Omental fat pad (tissue), 4 donors: ENCODE data around the gene ADAMTSL4. TPM values are rescaled to one million over a fixed set of nuclear protein-coding genes. Genes with fewer than 3 reads are reported as not detected.

Source experiments
- ATAC-seq: fragments of 150-250 bp; one replicate; pipeline ENCODE4 v1.9.1; 2016; ENCODE audit warnings: mild to moderate bottlenecking, moderate library complexity; ENCODE audit not compliant: low FRiP score
- DNase-seq: peaks from one replicate; pipeline ENCODE4 v3.0.0-alpha.2; 2019; ENCODE audit warnings: low spot score
- total RNA-seq, 4 donors: library from RNA; depleted of rRNA; stranded (reverse); fragments of >200 nt; gene quantifications; one replicate each; pipeline ENCODE4 v1.1.0, GENCODE V29; 2016
- TF ChIP-seq, protein P1 (sequence below), 3 donors: fragments of 450-650 bp; IDR thresholded peaks; one replicate each; pipeline ENCODE4 v1.5.1; 2016 to 2017; ENCODE audit warnings: antibody characterized with exemption in 3 of 3, mild to moderate bottlenecking in 3 of 3, moderate library complexity in 2 of 3

ADAMTSL4 gene
- total RNA-seq, 4 donors from 2014 or later, result 33.7 to 46.6 (median 39.9) TPM

GRCh38 chr1:150557065-150557600 is 7.9 kb downstream of the ADAMTSL4 start:
- DNase-seq (no peak), ATAC-seq (no peak)
- TF ChIP-seq, protein P1, sequence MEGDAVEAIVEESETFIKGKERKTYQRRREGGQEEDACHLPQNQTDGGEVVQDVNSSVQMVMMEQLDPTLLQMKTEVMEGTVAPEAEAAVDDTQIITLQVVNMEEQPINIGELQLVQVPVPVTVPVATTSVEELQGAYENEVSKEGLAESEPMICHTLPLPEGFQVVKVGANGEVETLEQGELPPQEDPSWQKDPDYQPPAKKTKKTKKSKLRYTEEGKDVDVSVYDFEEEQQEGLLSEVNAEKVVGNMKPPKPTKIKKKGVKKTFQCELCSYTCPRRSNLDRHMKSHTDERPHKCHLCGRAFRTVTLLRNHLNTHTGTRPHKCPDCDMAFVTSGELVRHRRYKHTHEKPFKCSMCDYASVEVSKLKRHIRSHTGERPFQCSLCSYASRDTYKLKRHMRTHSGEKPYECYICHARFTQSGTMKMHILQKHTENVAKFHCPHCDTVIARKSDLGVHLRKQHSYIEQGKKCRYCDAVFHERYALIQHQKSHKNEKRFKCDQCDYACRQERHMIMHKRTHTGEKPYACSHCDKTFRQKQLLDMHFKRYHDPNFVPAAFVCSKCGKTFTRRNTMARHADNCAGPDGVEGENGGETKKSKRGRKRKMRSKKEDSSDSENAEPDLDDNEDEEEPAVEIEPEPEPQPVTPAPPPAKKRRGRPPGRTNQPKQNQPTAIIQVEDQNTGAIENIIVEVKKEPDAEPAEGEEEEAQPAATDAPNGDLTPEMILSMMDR (IDR thresholded peaks at IDR 0.05), result no peak

- ATAC-seq (no peak), DNase-seq (no peak)
- TF ChIP-seq, protein P1 (IDR thresholded peaks at IDR 0.05), result no peak
Measured at GRCh38 chr1:150557813-150558212, 8.6 kb downstream of the ADAMTSL4 start.

DNA sequence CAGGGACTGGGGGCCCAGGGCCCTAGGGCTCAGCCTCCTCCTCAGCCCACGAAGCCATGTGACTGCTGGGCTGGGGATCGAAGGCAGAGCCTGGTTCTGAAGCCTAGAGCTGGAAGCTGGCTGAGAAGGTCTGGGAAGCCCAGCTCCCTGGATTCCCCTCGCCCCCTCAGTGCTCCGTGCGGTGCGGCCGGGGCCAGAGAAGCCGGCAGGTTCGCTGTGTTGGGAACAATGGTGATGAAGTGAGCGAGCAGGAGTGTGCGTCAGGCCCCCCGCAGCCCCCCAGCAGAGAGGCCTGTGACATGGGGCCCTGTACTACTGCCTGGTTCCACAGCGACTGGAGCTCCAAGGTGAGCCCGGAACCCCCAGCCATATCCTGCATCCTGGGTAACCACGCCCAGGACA is 9.1 kb downstream of the ADAMTSL4 start:
- DNase-seq (no peak), ATAC-seq (no peak)
- TF ChIP-seq, protein P1 (IDR thresholded peaks at IDR 0.05), result no peak

DNA sequence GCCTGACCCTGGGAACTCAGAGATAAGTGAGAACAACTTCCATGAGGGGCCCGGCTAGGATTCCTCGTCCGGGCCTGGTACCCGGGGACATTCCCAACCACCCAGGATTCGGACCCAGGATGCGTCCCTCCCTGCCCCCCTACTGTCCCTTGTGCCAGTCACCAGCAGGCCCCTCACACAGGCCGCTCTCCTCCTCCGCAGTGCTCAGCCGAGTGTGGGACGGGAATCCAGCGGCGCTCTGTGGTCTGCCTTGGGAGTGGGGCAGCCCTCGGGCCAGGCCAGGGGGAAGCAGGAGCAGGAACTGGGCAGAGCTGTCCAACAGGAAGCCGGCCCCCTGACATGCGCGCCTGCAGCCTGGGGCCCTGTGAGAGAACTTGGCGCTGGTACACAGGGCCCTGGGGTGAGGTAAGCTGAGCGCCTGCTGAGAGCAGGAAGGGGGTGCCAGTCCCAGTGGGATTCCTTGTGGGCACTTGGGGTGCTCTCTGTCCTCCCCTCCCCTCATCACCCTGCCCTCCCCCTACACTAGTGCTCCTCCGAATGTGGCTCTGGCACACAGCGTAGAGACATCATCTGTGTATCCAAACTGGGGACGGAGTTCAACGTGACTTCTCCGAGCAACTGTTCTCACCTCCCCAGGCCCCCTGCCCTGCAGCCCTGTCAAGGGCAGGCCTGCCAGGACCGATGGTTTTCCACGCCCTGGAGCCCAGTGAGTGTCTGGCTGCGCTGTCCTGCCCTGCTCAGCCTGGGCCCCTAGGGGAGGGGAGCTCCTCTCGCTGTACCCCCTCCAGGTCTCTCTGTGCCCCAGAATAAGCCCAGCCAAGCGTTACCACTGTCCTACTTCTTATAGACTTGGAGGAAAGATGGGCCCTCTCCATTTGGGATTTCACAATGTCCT is 9.8 kb downstream of the ADAMTSL4 start:
- no peak for DNase-seq
- ATAC-seq, result no peak

GRCh38 chr1:150559656-150560010 is 10.4 kb downstream of the ADAMTSL4 start:
- TF ChIP-seq, protein P1 (IDR thresholded peaks at IDR 0.05), result no peak
- ATAC-seq (no peak), DNase-seq (no peak)

More for the DNA sequence above, 9.8 kb downstream of the ADAMTSL4 start:
- TF ChIP-seq, protein P1 (IDR thresholded peaks at IDR 0.05), result no peak

GRCh38 chr1:150560011-150560438 is 10.8 kb downstream of the ADAMTSL4 start:
- DNase-seq (no peak), ATAC-seq (no peak)
- TF ChIP-seq, protein P1 (IDR thresholded peaks at IDR 0.05), result peak in 2 of 3 donors; percentile 63 to 66
